Fibroblast of villous mesenchyme (primary cell): Measurements from ENCODE around the gene NANP. TPM values are rescaled to one million over a fixed set of nuclear protein-coding genes. Genes with fewer than 3 reads are reported as not detected.
"Not testable (repeated sequence)": the region's sequence is repeated elsewhere in the genome, so short reads cannot be mapped to it uniquely, and the experiment has no call there.

Experiments
- DNase-seq: peaks from one replicate; pipeline ENCODE4 v3.0.0-alpha.2; 2010; ENCODE audit warnings: low read depth
- H3K4me3 ChIP-seq: 2 replicates; pipeline ENCODE4 v1.5.1; 2011; ENCODE audit warnings: low read depth, mild to moderate bottlenecking, low read length
- CTCF ChIP-seq: IDR thresholded peaks from 2 replicates; pipeline ENCODE4 v1.5.1; 2012; ENCODE audit warnings: low read depth, mild to moderate bottlenecking, low read length; ENCODE audit not compliant: insufficient read depth
- total RNA-seq: library from RNA; depleted of rRNA; stranded (reverse); fragments of >200 nt; gene quantifications from 2 replicates; pipeline ENCODE4 v1.2.3, GENCODE V29; 2012

The NANP gene
- total RNA-seq, 1 donor, result 16.8 TPM

GRCh38 chr20:25606094-25606695 is 17.6 kb downstream of the NANP start:
- peak; percentile 58 for DNase-seq
- no peak for TF ChIP-seq CTCF

DNA sequence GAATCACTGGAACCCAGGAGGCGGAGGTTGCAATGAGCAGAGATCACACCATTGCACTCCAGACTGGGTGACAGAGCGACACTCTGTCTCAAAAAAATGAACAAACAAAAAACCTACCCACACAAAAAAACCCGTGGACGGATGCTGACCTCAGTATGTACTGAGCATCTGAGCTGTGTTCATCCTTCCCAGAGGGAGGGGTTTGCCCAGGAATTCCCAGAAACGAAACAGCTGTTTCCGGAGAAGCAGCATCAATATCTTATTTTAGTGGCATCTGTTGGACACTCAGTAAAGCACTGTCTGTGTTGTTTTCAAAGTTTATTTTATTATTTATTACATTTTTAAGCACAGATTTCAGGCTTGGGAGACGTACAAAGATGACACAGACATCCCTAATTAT is 18.7 kb downstream of the NANP start:
- peak; percentile 65 for DNase-seq
- TF ChIP-seq CTCF, result no peak
- no peak overlapping the region for H3K4me3 ChIP-seq

More at GRCh38 chr20:25606094-25606695, 17.6 kb downstream of the NANP start:
- no peak overlapping the region for H3K4me3 ChIP-seq

- TF ChIP-seq CTCF, result no peak
- no peak for DNase-seq
These were observed 19.2 kb downstream of the NANP start for GRCh38 chr20:25604611-25605010.

GRCh38 chr20:25602914-25603309 is 20.9 kb downstream of the NANP start:
- H3K4me3 ChIP-seq, DNase-seq: not testable (repeated sequence)

More at GRCh38 chr20:25604611-25605010, 19.2 kb downstream of the NANP start:
- no peak overlapping the region for H3K4me3 ChIP-seq

- not testable (repeated sequence) for H3K4me3 ChIP-seq, DNase-seq
These were observed 21.5 kb downstream of the NANP start for GRCh38 chr20:25602191-25602913.

- no peak for DNase-seq
- H3K4me3 ChIP-seq, result no peak overlapping the region
- TF ChIP-seq CTCF, result no peak
These were observed 22.2 kb downstream of the NANP start for GRCh38 chr20:25601659-25602058.

DNA sequence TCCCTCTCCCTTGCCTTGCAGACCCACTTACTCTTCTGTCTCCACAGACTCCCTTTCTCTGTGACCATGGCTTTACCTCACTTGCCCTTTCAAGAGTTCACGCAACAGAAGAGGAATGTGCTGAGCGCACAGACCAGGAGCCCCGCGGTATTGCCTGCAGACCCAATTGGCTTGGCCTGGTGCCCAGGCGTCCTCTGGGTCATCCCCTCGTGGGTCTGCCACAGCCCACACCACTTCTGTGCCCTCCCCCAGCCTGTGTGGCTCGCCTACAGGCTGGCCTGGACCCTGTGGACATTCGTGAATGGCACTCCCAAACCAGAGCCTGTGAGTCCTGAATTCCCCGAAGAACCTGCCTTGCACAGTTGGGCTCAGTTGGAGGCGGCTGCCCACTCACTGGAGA is 23.2 kb downstream of the NANP start:
- H3K4me3 ChIP-seq, result no peak overlapping the region
- TF ChIP-seq CTCF, result no peak
- peak; percentile 51 for DNase-seq
